Ovary (tissue), 9 donors: ENCODE data around the gene FBXL19. TPM values are rescaled to one million over a fixed set of nuclear protein-coding genes. Genes with fewer than 3 reads are reported as not detected.

Source experiments
- DNase-seq, 5 donors: peaks; one replicate each; pipeline ENCODE4 v3.0.0-alpha.2; 2019 to 2020
- H3K27ac ChIP-seq, 2 donors: fragments of 200-600 bp; one replicate each; pipeline versions ENCODE4 v1.5.1 to v1.8.0; 2019 to 2022
- H3K27me3 ChIP-seq: fragments of 200-600 bp; one replicate; pipeline ENCODE4 v1.8.0; 2022
- H3K36me3 ChIP-seq: fragments of 200-600 bp; sonication (generic); one replicate; pipeline ENCODE4 v1.5.1; 2019
- H3K4me1 ChIP-seq: one replicate; pipeline ENCODE4 v1.8.1; 2013; ENCODE audit warnings: mild to moderate bottlenecking, moderate library complexity; ENCODE audit not compliant: insufficient read depth
- H3K4me3 ChIP-seq: fragments of 200-600 bp; sonication (generic); one replicate; pipeline ENCODE4 v1.5.1; 2017
- H3K9me3 ChIP-seq, 2 donors: fragments of 200-600 bp in 1 of 2; sonication (generic) in 1 of 2; one replicate each; pipeline versions ENCODE4 v1.5.1 to v1.8.1; 2013 to 2019; ENCODE audit warnings: mild to moderate bottlenecking in 1 of 2, moderate library complexity in 1 of 2
- CTCF ChIP-seq, 3 donors: fragments of 450-650 bp in 2 of 3; fragments of 200-600 bp in 1 of 3; IDR thresholded peaks; one replicate each; pipeline versions ENCODE4 v1.5.1 to v1.8.0; 2016 to 2022; ENCODE audit warnings: antibody characterized with exemption in 3 of 3, mild to moderate bottlenecking in 1 of 3
- EP300 ChIP-seq: sonication (generic); formaldehyde crosslinking; IDR thresholded peaks from one replicate; pipeline ENCODE4 v1.6.1; 2017; ENCODE audit warnings: antibody characterized with exemption
- POLR2A ChIP-seq: fragments of 450-650 bp; IDR thresholded peaks from one replicate; pipeline ENCODE4 v1.6.1; 2017; ENCODE audit warnings: antibody characterized with exemption, mild to moderate bottlenecking, moderate library complexity
- WGBS, 3 donors: extraction: QIAGEN DNeasy Blood & Tissue Kit in 1 of 3; methylation state at CpG; one replicate each; pipeline versions ENCODE4 v1.1.5 to v1.1.7; 2013 to 2017; 5-methylcytosine and 5-hydroxymethylcytosine counted together
- intact Hi-C, 4 donors: fragments of 100-400 bp; cut with DNase I; formaldehyde crosslinking; loops; one replicate each; pipeline versions ENCODE4 v1.11.0 to v1.15.1; 2022 to 2023
- polyA plus RNA-seq, 2 donors: library from polyadenylated mRNA; stranded (reverse); fragments of 200-250 nt in 1 of 2; fragments of 350-450 nt in 1 of 2; fragmentation: Illumina TruSeq in 1 of 2; extraction: RNeasy Lipid Tissue Mini Kit (QIAGEN cat#74804) in 1 of 2; gene quantifications; one replicate each; pipeline ENCODE4 v1.2.3, GENCODE V29; 2013 to 2014
- total RNA-seq, 7 donors: library from RNA; depleted of rRNA in 2 of 7; stranded (reverse); fragments of >200 nt in 2 of 7; fragmentation: NEBNext Ultra II Directional in 3 of 7; extraction: Animal tissue kit (Norgen Biotek cat#: 25700) in 3 of 7; gene quantifications; one replicate each; pipeline versions ENCODE4 v1.1.0 to v1.2.4, GENCODE V29; 2016 to 2023
- donor health status: DM: no; HTN: no; CAD: no; lungs with moderate emphysema.
- donor health status: DM: no; HTN: no; CAD: no.
- donor health status: Bipolar disorder and iron deficiency.
- donor health status: DM: yes; HTN: yes; CAD: no.
- donor health status: DM: no; HTN: no; CAD: no.
- donor health status: DM: yes; HTN: yes; CAD: no.

The FBXL19 gene
- total and polyA plus RNA-seq, 9 donors = 1.6 to 24.3 (median 14.4) TPM

- no peak overlapping the region for H3K4me3 ChIP-seq
- H3K9me3 ChIP-seq = no peaks in the 10 kb centered on the region
- no peaks in the 10 kb centered on the region for H3K27me3 ChIP-seq
- intact Hi-C loops = loop anchor here in 1 of 4 donors (5.0 kb wide), 1 partner anchor 53 kb away; no protein-coding TSS in a partner anchor
- no peak for TF ChIP-seq CTCF (IDR thresholded peaks at IDR 0.05)
- TF ChIP-seq EP300 = no peak
- TF ChIP-seq POLR2A = no peak
- H3K36me3 ChIP-seq = no peaks in the 10 kb centered on the region
- DNase-seq = no peak
- H3K27ac ChIP-seq = no peak overlapping the region
- peaks cover 6% of the 10 kb centered on the region for H3K4me1 ChIP-seq
- 96 to 97% (median 97%) methylated on average over 5 of the region's 5 CpGs for WGBS, 3 donors
Observed at GRCh38 chr16:30900588-30900987, 22.8 kb upstream of the FBXL19 start.

- TF ChIP-seq CTCF (IDR thresholded peaks at IDR 0.05) = no peak
- WGBS, 3 donors = 9 to 21% (median 14%) methylated on average over 6 of the region's 6 CpGs
- peak overlapping the region; percentile 72 to 81 for H3K27ac ChIP-seq
- no peaks in the 10 kb centered on the region for H3K27me3 ChIP-seq
- no peaks in the 10 kb centered on the region for H3K36me3 ChIP-seq
- H3K4me1 ChIP-seq = peaks cover 5% of the 10 kb centered on the region
- H3K9me3 ChIP-seq = no peaks in the 10 kb centered on the region
- intact Hi-C loops = loop anchor here in 1 of 4 donors (5.0 kb wide), 1 partner anchor 54 kb away; no protein-coding TSS in a partner anchor
- no peak for DNase-seq
- peak overlapping the region; percentile 45 for H3K4me3 ChIP-seq
Observed at GRCh38 chr16:30901201-30902028, 22.0 kb upstream of the FBXL19 start.

GRCh38 chr16:30902029-30902972 is 21.1 kb upstream of the FBXL19 start:
- H3K36me3 ChIP-seq = no peaks in the 10 kb centered on the region
- H3K4me1 ChIP-seq = peaks cover 5% of the 10 kb centered on the region
- no peaks in the 10 kb centered on the region for H3K27me3 ChIP-seq
- peak overlapping the region; percentile 81 to 83 for H3K27ac ChIP-seq
- no peaks in the 10 kb centered on the region for H3K9me3 ChIP-seq
- intact Hi-C loops = loop anchor here in 1 of 4 donors (5.0 kb wide), 1 partner anchor 55 kb away; no protein-coding TSS in a partner anchor
- peak; percentile 62 to 82 (median 70) for DNase-seq
- TF ChIP-seq CTCF (IDR thresholded peaks at IDR 0.05) (peak in 2 of 3 donors; percentile 49 to 55), POLR2A (peak; percentile 13), EP300 (no peak)
- WGBS, 3 donors = 6 to 27% (median 13%) methylated on average over 30 to 99 of the region's 99 CpGs
- H3K4me3 ChIP-seq = peak overlapping the region; percentile 45

GRCh38 chr16:30903002-30903401 is 20.4 kb upstream of the FBXL19 start:
- TF ChIP-seq POLR2A (no peak), CTCF (IDR thresholded peaks at IDR 0.05) (no peak), EP300 (no peak)
- no peak for DNase-seq
- H3K9me3 ChIP-seq = no peaks in the 10 kb centered on the region
- H3K27ac ChIP-seq = peak overlapping the region; percentile 81 to 83
- peaks cover 5% of the 10 kb centered on the region for H3K4me1 ChIP-seq
- H3K36me3 ChIP-seq = no peaks in the 10 kb centered on the region
- intact Hi-C loops = loop anchor here in 1 of 4 donors (5.0 kb wide), 1 partner anchor 56 kb away; no protein-coding TSS in a partner anchor
- 79 to 85% (median 83%) methylated on average over 4 of the region's 4 CpGs for WGBS, 3 donors
- H3K4me3 ChIP-seq = no peak overlapping the region
- H3K27me3 ChIP-seq = no peaks in the 10 kb centered on the region
